NCI-H2081 (cell line): Measurements from ENCODE around the gene MAGI2.

Source experiments
- DNase-seq, 2 experiments: peaks; one replicate each; lab custom pipeline; 2025; lab: John Stamatoyannopoulos, UW

The MAGI2 gene

DNA sequence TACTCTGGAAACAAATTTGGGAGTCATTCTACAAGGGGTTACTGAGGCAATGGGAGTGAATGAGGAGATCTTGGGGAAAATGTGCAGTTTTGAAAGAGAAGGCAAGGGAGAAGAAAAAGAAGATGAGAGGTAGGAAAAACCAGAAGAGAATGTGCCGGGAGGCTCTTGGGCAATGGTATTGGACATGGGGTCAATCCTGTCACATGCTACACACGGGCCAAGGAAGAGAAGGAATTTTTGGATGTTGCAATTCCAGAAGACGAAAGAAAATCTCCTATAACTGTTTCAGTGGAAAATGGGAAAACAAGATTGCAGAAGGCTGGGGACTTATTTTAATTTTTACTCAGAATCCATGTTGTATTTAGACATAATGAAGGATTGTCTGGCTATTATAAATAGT, 1039.9 kb downstream of the MAGI2 start:
- DNase-seq: no peak

DNA sequence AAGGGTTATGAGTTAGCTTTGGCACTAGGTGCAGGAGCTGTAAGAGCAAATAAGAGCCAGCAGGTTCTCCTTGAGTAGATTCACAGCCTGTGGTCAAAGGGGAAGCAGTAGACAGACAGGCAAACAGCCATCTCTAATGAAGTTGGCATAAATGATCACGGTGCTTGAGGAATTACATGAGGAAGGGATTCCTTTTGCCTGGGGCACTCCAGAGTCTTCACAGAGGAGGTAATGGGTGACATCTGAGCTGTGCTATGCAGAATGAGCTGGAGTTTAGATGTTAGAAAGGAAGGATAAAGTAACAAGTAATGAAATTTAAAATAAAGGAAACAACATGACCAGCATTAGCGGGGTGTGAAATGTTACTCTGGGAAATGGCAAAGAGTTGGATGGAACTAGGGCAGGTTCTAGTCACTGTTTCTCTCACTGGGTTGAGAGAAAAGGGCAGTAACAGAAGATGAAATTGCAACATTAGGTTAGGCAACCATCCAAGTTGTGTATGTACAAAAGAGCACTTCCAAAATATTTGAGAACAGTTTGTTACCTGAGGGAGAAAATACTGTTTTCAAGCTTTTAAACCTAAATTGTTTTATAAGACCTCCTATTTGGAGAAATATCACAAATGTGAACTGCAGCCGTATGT, 1041.1 kb downstream of the MAGI2 start:
- DNase-seq: no peak

DNA sequence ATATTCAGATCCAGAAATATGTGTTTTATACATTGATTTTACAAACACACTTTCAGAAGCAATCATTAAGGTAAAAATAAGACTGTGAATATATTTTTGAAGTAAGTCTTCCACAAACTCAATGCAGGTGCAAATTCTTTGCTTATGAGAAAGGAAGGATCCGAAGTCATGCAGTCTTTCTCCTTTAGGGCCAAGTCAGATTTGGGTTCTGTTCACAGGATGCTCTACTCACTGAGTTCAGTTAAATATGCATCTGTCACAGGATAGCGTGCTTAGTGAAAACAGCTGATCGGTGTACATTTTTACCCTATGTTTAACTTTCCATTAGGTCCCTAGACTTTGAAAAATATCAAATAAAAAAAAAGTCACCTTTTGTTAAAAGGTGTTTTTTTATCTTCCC, 1046.4 kb downstream of the MAGI2 start:
- DNase-seq: no peak

DNA sequence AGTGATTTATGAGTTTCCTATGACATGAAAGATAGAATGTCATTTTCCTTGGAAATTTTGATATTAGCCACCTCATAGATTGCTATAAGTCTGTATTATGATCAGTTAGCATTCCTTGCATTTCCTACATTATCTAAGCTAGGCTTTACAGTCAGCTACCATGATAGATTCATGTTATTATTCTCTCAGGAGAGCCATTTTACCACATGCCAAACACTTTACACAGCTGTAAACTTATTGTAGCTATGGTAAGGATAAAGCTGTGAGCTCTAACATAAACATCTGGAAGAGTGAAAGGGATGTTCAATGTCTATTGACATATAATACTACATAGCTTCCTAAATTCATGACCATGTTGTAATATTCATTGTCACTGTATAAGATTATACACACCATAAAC, 1046.9 kb downstream of the MAGI2 start:
- DNase-seq: no peak

DNA sequence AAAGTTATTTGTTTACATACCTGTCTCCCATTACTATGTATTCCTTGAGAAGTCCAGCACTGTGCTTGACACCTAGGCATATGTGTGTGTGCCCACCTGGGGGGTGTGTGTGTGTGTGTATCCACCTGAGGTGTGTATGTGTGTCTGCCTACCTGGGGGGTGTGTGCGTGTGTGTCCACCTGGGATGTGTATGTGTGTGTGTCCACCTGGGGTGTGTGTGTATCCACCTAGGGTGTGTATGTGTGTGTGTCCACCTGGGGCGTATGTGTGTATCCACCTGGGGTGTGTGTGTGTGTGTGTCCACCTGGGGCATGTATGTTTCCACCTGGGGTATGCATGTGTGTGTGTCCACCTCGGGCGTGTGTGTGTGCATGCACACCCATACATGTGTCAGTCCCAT, 1051.4 kb downstream of the MAGI2 start:
- no peak for DNase-seq

DNA sequence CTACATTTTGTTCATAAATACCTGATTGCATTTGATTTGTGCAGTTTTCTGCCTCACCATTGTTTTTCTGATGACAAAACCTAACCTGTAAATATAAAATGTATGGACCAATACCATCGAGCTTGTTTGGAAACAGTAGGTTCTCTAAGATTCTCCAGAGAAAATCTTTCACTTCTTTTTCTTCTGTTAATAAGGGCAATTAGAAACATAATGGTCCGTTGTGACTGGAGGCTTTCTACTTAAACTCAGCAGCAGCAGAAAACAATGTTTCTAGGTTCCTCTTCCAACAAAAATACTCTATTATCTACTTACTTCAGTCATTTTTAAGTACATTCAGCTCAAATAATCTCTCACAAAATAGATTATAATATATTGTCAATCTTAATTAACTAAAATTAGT, 1053.4 kb downstream of the MAGI2 start:
- DNase-seq: no peak

DNA sequence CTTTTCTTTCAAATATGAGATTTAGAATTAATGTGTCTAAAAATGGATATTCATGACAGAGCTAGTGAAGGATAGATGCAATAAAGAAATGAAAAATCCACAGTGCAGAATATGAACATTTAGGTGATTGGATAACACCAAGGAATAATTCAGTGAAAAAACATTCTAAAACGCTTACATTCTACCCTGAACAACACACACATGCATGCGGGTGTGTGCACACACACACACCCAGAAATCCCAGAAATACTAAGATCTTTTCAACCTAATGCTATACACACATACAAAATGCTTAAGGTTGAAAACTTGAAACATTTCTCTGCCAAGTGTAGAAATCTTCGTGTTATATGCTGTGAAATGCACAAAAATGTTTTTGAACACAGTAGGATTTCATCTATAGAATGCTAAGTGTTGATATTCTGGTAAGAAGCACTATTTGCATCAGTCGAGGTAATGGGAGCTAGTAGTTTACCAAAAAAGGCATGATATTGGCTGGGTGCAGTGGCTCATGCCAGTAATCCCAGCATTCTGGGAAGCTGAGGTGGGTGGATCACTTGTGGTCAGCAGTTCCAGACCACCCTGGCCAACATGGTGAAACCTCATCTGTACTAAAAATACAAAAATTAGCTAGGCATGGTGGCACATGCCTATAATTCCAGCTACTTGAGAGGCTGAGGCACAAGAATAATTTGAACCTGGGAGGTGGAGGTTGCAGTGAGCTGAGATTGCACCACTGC, 1054.3 kb downstream of the MAGI2 start:
- no peak for DNase-seq

DNA sequence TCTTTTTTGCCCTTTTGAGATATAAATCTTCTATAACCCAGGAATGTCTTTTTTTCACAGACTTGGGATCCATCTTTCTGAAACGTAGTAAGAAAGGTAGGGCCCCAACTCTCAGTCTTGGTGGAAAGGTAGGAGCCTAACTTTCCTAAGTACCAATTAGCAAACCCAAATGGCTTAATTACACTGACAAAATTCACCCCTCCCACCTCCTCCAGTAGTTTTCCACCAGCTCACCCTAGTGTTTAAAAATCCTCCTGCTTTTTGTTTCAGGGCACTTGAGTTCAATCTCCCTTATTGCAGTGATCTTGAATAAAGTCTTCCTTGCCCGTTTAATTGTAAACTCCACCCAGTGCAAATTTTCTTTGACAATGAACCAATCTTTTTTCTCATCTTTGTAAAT, 1054.9 kb downstream of the MAGI2 start:
- DNase-seq: no peak

DNA sequence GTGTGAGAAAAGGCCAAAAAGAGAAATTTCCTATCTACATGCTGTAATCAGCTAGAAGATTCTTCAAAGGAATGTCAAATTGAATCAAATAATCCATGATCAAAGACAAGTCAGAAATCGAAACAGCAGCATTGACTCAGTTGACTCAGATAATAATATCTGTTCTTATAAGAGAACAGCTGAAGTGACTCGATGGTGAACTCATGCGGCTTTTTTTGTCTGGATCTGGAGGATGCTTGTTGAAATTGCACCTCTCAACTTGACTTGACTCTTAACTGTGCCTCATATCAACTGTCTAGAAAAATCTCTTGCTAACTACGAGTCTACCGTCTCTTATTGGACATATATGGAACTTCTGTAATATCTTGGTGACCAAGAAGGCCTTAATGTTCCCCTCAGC, 1055.4 kb downstream of the MAGI2 start:
- no peak for DNase-seq

DNA sequence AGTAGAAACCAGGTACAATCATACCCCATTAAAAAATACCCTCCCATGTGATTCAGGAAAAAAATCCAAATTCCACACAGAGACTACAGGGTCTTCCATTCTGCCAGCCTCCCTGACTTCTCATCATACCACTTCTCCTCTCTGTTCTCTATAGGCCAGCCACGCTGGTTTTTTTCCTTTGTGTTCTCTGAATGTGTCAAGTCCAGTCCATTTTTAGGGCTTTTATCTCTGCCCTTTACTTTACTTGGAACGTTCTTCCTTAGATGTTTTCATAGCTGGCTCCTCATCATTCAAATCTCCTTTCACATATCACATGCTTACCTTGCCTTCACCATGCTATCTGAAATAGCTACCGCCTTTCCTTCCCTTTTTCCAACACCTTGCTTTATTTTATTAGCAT, 1057.3 kb downstream of the MAGI2 start:
- no peak for DNase-seq

DNA sequence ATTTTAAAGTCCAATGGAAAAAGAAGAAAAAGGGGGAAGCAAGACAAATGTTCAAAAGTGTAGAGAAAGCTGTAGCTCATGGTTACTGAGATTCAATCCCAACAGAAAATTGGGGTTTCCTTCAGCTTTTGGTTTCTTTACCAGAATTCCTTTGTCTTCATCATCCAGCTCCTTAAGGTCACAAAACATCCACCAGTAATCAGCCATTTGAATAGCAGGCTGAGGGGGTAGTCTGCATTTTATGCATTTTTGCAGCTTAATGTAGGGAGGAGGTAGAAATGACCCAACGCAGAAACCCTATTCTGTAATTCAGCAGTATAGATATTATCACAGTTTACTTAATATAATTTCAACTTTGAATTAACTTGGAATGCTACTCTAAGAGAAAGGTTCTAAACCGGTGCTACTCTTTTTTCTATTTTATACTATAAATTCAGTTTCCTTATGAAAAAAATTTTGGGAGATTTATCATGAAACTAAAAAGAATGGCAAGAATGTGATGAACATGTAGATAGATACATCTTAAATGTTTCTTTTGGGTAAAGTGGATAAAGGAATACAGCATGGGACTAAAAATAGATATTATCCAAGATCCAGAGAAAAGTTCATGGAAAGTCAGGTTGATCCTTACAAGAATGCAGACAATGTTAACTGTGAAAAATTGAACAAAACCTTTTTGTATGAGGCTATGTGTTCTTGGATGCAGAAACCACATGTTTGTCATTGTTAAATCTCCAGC, 1058.0 kb downstream of the MAGI2 start:
- no peak for DNase-seq

DNA sequence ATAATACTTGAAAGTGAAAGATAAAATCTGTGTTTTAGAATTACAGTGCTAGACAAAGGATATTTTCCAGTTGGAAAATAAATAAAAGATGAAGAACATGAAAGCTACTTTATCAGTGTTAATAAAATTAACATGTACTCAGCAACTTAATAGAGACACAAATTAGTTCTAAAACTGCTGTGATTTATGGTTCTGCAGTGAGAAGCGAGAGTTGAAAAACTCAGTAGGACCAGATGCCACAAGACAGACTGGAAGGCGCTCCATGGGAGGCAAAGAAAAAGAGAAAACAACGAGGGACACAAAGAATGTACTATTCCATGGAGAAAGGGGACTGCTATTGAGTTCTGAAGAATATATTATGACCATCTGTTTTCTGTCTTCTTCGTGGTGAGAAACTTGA, 1064.4 kb downstream of the MAGI2 start:
- no peak for DNase-seq

DNA sequence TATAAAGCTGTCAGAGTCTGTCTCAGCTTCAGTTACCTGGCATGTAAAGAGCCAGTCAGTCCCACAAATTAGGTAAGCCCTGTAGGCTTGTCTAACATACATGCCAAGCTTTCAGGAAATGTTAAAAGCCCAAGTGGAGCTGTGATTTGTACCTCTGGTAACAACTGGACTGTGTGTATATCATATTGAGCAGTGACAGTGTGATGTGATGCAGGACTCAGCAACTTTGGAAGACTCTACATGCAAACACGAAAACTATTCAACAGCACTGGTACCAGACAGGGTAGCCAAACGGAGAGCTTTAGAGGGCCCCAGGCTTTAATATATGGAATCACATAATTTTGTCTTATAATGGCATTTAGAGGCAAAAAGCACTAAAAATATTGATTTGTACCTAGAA, 1066.9 kb downstream of the MAGI2 start:
- no peak for DNase-seq

DNA sequence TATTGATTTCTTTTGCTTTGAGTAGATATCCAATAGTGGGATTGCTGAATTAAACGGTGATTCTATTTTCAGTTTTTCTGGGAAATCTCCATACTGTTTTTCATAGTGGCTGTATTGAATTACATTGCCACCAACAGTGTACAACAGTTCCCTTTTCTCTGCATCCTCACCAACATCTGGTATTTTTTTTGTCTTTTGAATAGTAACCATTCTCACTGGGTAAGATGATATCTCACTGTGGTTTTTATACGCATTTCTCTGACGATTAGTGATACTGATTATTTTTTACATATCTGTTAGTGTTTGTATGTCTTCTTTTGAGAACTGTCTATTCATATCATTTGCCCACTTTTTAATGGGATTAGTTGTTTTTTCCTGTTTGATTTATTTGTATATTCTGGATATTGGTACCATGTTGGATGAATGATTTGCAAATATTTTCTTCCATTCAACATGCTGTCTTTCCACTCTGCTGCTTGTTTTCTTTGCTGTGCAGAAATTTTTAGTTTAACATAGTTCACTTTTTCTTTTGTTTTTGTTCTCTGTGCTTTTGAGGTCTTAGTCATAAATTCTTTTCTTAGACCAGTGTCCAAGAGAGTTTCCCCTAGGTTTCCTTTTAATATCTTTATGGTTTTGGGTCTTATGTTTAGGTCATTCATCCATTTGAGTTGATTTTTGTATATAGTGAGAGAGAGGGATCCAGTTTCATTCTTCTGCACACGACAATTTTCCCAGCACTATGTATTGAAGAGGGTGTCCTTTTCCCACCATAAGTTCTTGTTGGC, 1070.2 kb downstream of the MAGI2 start:
- DNase-seq: no peak

DNA sequence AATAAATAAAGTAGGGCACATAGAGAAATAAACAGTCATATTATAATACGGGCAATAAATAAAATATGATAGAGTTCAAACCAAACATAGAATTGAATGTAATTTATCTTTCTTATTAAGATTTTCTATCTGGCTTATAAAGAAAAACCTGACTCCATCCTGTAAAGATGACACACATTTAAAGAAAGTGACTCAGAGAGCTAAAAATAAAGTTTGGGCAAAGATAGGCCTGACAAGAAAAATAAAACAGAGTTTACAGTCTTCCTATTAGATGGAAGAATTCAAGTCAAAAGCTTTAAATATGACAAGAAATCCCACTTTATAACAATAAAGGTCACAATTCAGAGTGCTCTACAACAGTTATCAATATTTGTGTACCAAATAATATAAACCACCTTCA, 1074.3 kb downstream of the MAGI2 start:
- DNase-seq: no peak

DNA sequence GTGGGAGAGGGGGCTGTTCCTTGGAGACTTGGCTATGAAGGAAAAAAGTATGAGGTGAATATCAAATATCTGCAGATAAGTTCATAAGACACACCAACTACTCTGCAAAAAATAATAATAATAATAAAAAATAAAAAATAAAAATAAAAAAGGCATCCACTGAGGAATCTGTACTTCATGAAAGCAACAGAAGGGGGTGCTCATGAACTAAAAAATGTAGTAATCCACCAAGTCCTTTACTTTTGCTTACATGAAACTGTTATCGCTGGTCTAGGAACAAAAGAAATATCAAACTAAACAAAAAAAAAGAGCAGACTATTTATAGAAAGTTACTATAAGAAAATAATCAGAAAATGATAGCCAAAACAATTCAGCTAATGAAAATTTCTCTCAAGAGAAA, 1075.9 kb downstream of the MAGI2 start:
- DNase-seq: no peak

DNA sequence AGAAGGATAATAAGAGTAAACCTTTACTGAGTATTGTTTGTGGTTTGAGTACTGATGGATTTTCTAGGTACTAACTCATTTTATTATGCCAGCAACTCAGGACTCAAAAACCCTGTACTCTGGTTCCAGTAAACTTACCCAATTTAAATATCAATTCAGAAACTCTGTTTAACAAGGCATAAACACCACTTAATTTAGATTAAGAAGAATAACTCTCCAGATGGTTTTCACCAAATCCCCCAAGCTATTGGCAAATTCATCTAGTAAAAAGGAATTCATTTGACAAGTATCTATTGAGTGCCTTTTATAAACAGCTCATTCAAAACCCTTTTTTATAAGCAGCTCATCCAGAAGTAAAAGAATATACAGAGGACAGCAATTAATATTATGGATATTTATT, 1082.5 kb downstream of the MAGI2 start:
- DNase-seq: no peak

DNA sequence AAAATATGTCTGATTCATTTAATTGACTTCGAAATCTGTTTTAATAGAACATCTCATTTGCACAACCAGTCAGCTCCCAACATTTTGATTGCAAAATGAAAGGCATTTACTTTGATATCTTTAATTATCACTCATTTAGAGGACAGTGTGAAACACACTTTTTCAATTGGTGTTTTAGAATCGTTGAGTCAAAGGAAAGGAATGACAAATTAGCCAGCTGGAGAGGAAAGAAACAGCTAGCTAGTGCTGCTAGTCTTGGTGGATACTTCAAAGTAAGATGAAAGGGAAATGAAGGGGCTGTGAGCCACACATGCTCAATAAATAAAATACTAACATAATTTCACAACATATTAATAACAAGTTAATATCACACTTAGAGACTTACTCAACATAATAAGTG, 1084.7 kb downstream of the MAGI2 start:
- DNase-seq: no peak

DNA sequence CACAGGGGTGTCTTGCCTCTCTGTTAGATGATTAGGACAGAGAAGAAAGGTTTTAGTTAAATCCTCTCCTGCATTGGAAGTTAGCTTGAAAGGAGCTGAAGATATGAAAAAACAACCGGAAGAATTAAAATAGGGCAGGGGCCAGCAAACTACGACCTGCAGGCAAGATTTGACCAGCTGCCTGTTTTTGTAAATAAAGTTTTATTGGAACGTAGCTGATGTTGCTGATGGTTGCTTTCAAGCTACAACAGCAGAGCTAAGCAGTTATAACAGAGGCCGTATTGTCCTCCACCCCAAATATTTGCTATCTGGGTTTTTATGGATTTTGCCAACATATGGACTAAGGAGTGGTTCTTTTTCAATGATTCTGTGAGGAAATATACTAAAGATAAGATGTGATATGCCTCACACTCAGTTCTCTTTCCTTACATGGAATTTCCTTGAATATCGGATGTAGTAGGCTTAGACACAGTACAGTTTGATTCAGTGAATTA, 1086.1 kb downstream of the MAGI2 start:
- no peak for DNase-seq

DNA sequence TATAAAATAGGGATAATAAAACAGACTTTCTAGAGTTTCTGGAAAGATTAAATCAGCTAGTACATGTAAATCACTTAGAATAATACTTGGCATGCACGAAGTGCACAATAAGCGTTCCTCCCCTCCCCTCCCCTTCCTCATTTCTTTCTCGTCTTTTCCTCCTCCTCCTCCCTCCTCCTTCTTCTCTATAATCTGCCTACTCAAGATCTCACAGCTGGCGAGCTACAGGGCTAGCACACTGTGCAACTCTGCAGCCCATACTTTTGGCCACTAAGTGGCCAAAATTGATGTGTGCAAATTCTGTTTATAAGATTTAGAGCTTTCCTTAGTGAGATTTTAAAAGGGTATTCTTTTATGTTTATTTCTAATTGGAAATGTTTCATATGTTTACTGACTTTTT, 1089.6 kb downstream of the MAGI2 start:
- no peak for DNase-seq

DNA sequence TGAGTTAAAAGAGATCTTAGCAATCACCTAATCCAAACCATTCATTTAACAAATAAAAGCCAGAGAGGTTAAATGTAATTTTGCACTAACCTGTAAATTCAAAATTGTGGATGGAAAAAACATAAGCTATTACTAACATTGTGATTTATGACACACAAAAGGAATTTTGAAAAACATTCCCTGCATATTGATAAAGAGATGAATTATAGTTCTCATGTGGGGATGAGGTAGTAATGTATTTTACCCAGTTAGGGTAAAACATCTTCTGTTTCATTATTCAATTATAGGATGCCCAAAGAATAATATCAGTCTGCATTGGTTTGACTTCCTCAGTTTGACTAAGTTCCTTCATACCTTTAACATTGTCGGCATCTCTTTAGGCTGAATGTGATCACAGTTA, 1093.6 kb downstream of the MAGI2 start:
- DNase-seq: no peak

DNA sequence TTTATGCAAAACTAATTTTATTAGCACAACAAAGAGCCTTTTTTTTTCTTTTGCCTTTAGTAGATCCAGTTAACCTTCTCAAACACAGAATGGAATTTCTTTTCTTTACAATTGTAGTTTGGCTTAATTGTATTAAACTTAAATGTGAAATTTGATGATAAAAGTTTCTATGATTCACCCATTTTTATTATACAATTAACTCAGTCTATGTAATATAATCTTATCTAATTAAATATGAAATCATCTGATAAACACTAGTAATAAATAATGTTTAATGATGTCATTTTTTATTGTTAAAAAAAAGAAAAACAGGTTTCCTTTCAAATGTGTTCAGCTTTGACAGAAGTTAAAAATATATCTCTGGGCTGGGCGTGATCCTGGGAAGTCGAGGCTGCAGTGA, 1095.8 kb downstream of the MAGI2 start:
- no peak for DNase-seq
